ENCODE results near the gene DAB2IP. TPM values are rescaled to one million over a fixed set of nuclear protein-coding genes. Genes with fewer than 3 reads are reported as not detected.

Gene DAB2IP
- polyA plus RNA-seq, 1 experiment, result 20.4 TPM

GRCh38 chr9:121776739-121777637 is 125.6 kb downstream of the DAB2IP start:
- CTCF ChIA-PET, result interaction anchor here (0.8 kb wide), 1 partner anchor 231 kb away, joined by 3 read pairs; no protein-coding TSS in a partner anchor
- Histone ChIP-seq H3K27me3 (ENCODE audit: control insufficient read depth, insufficient read depth, low read length) (no peaks in the 10 kb centered on the region), H3K4me3 (ENCODE audit: low read depth, low read length) (no peak overlapping the region), H3K27ac (ENCODE audit: low read depth, low read length) (no peak overlapping the region), H3K9me3 (ENCODE audit: control insufficient read depth, insufficient read depth, low read length) (peaks cover 8% of the 10 kb centered on the region)
- no peak for DNase-seq (ENCODE audit: low read depth, low spot score)
- no peak for TF ChIP-seq CTCF (IDR thresholded peaks at IDR 0.05; ENCODE audit: low read depth, low read length)
- POLR2A ChIA-PET, result no interaction called here

GRCh38 chr9:121778252-121779225 is 127.1 kb downstream of the DAB2IP start:
- Histone ChIP-seq H3K27ac (ENCODE audit: low read depth, low read length) (no peak overlapping the region), H3K27me3 (ENCODE audit: control insufficient read depth, insufficient read depth, low read length) (no peaks in the 10 kb centered on the region), H3K4me3 (ENCODE audit: low read depth, low read length) (no peak overlapping the region), H3K9me3 (ENCODE audit: control insufficient read depth, insufficient read depth, low read length) (peaks cover 8% of the 10 kb centered on the region)
- POLR2A ChIA-PET, result no interaction called here
- CTCF ChIA-PET, result no interaction called here
- no peak for DNase-seq (ENCODE audit: low read depth, low spot score)
- TF ChIP-seq CTCF (IDR thresholded peaks at IDR 0.05; ENCODE audit: low read depth, low read length), result no peak

- ChIA-PET CTCF (no interaction called here), POLR2A (no interaction called here)
- DNase-seq (ENCODE audit: low read depth, low spot score), result no peak
- TF ChIP-seq CTCF (IDR thresholded peaks at IDR 0.05; ENCODE audit: low read depth, low read length), result no peak
- Histone ChIP-seq H3K27me3 (ENCODE audit: control insufficient read depth, insufficient read depth, low read length) (no peaks in the 10 kb centered on the region), H3K4me3 (ENCODE audit: low read depth, low read length) (no peak overlapping the region), H3K27ac (ENCODE audit: low read depth, low read length) (no peak overlapping the region), H3K9me3 (ENCODE audit: control insufficient read depth, insufficient read depth, low read length) (peaks cover 8% of the 10 kb centered on the region)
These were observed 128.1 kb downstream of the DAB2IP start for GRCh38 chr9:121779381-121780117.

- Histone ChIP-seq H3K9me3 (ENCODE audit: control insufficient read depth, insufficient read depth, low read length) (peaks cover 8% of the 10 kb centered on the region), H3K27ac (ENCODE audit: low read depth, low read length) (no peak overlapping the region), H3K4me3 (ENCODE audit: low read depth, low read length) (no peak overlapping the region), H3K27me3 (ENCODE audit: control insufficient read depth, insufficient read depth, low read length) (no peaks in the 10 kb centered on the region)
- no peak for DNase-seq (ENCODE audit: low read depth, low spot score)
- no peak for TF ChIP-seq CTCF (IDR thresholded peaks at IDR 0.05; ENCODE audit: low read depth, low read length)
- ChIA-PET CTCF (interaction anchor here (0.5 kb wide), 1 partner anchor 319 kb away, joined by 4 read pairs; no protein-coding TSS in a partner anchor), POLR2A (no interaction called here)
These were observed 129.0 kb downstream of the DAB2IP start for GRCh38 chr9:121780177-121781040.
